Measurements from ENCODE around the gene TSEN34. TPM values are rescaled to one million over a fixed set of nuclear protein-coding genes. Genes with fewer than 3 reads are reported as not detected.

Gene TSEN34
- total and polyA plus RNA-seq, 12 donors = 21.5 to 201 (median 88.7) TPM

GRCh38 chr19:54201980-54202379 is 10.9 kb downstream of the TSEN34 start:
- 64 to 76% (median 65%) methylated on average over 13 of the region's 13 CpGs for whole genome bisulfite sequencing, 4 donors
- intact Hi-C loops (cut with DNase I) = no loop called here
- peaks cover 27 to 60% of the 10 kb centered on the region in 2 donors for H3K4me1 ChIP-seq (replicated peaks in 1 of 2)
- peak overlapping the region in 3 of 5 donors; percentile 92 to 97 (median 95) for H3K27ac ChIP-seq
- TF ChIP-seq, protein P1, sequence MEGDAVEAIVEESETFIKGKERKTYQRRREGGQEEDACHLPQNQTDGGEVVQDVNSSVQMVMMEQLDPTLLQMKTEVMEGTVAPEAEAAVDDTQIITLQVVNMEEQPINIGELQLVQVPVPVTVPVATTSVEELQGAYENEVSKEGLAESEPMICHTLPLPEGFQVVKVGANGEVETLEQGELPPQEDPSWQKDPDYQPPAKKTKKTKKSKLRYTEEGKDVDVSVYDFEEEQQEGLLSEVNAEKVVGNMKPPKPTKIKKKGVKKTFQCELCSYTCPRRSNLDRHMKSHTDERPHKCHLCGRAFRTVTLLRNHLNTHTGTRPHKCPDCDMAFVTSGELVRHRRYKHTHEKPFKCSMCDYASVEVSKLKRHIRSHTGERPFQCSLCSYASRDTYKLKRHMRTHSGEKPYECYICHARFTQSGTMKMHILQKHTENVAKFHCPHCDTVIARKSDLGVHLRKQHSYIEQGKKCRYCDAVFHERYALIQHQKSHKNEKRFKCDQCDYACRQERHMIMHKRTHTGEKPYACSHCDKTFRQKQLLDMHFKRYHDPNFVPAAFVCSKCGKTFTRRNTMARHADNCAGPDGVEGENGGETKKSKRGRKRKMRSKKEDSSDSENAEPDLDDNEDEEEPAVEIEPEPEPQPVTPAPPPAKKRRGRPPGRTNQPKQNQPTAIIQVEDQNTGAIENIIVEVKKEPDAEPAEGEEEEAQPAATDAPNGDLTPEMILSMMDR (IDR thresholded peaks at IDR 0.05) = no peak
- no peak for TF ChIP-seq POLR2A (IDR thresholded peaks at IDR 0.05)
- no peaks in the 10 kb centered on the region for H3K9me3 ChIP-seq (replicated peaks in 1 of 3)
- peak overlapping the region in 2 of 4 donors; percentile 67 to 83 for H3K4me3 ChIP-seq
- peaks cover 0 to 58% of the 10 kb centered on the region in 2 donors for H3K36me3 ChIP-seq (replicated peaks in 1 of 2)
- DNase-seq = no peak
- H3K27me3 ChIP-seq = no peaks in the 10 kb centered on the region

DNA sequence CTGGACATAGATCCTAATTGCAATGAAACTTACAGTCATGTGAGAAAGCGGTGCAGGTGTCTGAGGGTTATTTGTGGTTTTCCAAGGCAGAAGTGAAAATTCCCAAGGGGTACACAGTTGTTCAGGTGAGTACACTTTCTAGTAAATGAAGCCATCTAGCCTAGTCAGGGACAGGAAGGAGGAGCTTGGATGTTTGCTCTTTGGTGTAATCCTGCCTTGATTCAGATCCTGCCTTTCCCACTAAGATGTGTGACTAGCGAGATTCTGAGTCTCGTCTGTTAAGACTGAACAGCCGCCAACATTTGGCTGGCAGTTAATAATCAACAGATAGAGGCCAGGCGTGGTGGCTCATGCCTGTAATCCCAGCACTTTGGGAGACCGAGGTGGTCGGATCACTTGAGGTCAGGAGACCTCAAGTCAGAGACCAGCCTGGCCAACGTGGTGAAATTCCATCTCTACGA is 12.1 kb downstream of the TSEN34 start:
- Histone ChIP-seq H3K27me3 (no peaks in the 10 kb centered on the region), H3K27ac (peak overlapping the region in 3 of 5 donors; percentile 20 to 97 (median 95)), H3K36me3 (replicated peaks in 1 of 2) (peaks cover 0 to 68% of the 10 kb centered on the region in 2 donors), H3K4me3 (peak overlapping the region in 1 of 4 donors; percentile 83), H3K9me3 (replicated peaks in 1 of 3) (no peaks in the 10 kb centered on the region), H3K4me1 (replicated peaks in 1 of 2) (peaks cover 39 to 71% of the 10 kb centered on the region in 2 donors)
- peak in 1 of 7 donors; percentile 54 for DNase-seq
- WGBS, 4 donors = 50 to 67% (median 59%) methylated on average over 7 to 9 of the region's 9 CpGs
- TF ChIP-seq POLR2A (IDR thresholded peaks at IDR 0.05) = no peak
- TF ChIP-seq, protein P1 (IDR thresholded peaks at IDR 0.05) = no peak
- intact Hi-C loops (cut with DNase I) = no loop called here

- Histone ChIP-seq H3K36me3 (replicated peaks in 1 of 2) (peaks cover 0 to 71% of the 10 kb centered on the region in 2 donors), H3K27me3 (no peaks in the 10 kb centered on the region), H3K4me1 (replicated peaks in 1 of 2) (peaks cover 56 to 86% of the 10 kb centered on the region in 2 donors), H3K4me3 (no peak overlapping the region), H3K27ac (peak overlapping the region in 3 of 5 donors; percentile 33 to 100 (median 95)), H3K9me3 (replicated peaks in 1 of 3) (no peaks in the 10 kb centered on the region)
- intact Hi-C loops (cut with DNase I) = no loop called here
- 75 to 84% (median 80%) methylated on average over 4 of the region's 4 CpGs for WGBS, 4 donors
- TF ChIP-seq, protein P1 (IDR thresholded peaks at IDR 0.05) = no peak
- TF ChIP-seq POLR2A (IDR thresholded peaks at IDR 0.05) = no peak
- no peak for DNase-seq
Measured at GRCh38 chr19:54204767-54205468, 13.8 kb downstream of the TSEN34 start.

DNA sequence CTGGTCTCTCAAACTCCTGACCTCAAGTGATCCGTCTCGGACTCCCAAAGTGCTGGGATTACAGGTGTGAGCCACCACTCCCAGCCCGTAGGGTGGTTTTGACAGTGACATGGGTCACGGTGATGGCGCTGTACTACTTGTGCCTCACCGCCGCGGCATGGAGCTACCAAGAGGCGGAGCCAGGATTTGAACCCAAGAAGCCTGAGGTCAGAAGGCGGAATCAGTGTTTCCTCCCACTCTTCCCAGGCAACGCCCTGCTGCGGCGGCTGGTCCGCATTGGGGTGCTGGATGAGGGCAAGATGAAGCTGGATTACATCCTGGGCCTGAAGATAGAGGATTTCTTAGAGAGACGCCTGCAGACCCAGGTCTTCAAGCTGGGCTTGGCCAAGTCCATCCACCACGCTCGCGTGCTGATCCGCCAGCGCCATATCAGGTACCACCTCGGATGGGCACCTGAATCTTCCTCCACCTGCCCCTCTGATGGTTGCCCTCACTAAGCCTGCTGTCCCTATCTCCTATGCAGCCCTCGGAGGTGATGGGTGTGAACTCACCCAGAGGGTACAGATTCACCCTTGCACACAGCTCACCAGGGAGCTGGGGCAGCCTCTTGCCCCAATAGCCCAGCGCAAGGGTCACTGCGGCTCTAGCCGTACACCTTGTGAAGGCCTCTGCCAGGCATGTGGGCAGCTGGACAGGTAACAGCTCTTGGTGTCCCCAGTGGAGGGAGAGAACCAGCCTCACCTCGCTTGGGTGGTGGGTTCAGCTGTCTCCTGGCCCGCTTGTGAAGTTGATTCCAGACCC is 15.1 kb downstream of the TSEN34 start:
- Histone ChIP-seq H3K36me3 (replicated peaks in 1 of 2) (peaks cover 0 to 71% of the 10 kb centered on the region in 2 donors), H3K27me3 (no peaks in the 10 kb centered on the region), H3K27ac (peak overlapping the region in 4 of 5 donors; percentile 76 to 100 (median 90)), H3K4me1 (replicated peaks in 1 of 2) (peaks cover 61 to 93% of the 10 kb centered on the region in 2 donors), H3K9me3 (replicated peaks in 1 of 3) (no peaks in the 10 kb centered on the region), H3K4me3 (no peak overlapping the region)
- DNase-seq = peak in 2 of 7 donors; percentile 22 to 48
- TF ChIP-seq, protein P1 (IDR thresholded peaks at IDR 0.05) = no peak
- TF ChIP-seq POLR2A (IDR thresholded peaks at IDR 0.05) = no peak
- 83 to 90% (median 86%) methylated on average over 6 to 27 of the region's 27 CpGs for WGBS, 4 donors
- intact Hi-C loops (cut with DNase I) = no loop called here

Data from adrenal gland (tissue), 12 donors.